Retinal pigment epithelial cell (primary cell): ENCODE results near the gene TC2N.
A peak's percentile ranks its signal among the peaks of the same experiment; 100 is the strongest.

ENCODE experiments used
- DNase-seq: peaks from one replicate; pipeline ENCODE4 v3.0.0-alpha.2; 2010; ENCODE audit warnings: low read depth
- H3K4me3 ChIP-seq: 2 replicates; pipeline ENCODE4 v1.5.1; 2011; ENCODE audit warnings: mild to moderate bottlenecking, low read length, control low read depth, moderate library complexity
- TF ChIP-seq, protein P1 (sequence below): conservative IDR thresholded peaks from 2 replicates; pipeline ENCODE4 v1.5.1; 2011; ENCODE audit warnings: low read depth, low read length, control low read depth, inconsistent platforms

Gene TC2N

GRCh38 chr14:91883753-91884152 lies 16.4 kb upstream of the TC2N start:
- no peak overlapping the region for H3K4me3 ChIP-seq
- DNase-seq = no peak
- TF ChIP-seq, protein P1, sequence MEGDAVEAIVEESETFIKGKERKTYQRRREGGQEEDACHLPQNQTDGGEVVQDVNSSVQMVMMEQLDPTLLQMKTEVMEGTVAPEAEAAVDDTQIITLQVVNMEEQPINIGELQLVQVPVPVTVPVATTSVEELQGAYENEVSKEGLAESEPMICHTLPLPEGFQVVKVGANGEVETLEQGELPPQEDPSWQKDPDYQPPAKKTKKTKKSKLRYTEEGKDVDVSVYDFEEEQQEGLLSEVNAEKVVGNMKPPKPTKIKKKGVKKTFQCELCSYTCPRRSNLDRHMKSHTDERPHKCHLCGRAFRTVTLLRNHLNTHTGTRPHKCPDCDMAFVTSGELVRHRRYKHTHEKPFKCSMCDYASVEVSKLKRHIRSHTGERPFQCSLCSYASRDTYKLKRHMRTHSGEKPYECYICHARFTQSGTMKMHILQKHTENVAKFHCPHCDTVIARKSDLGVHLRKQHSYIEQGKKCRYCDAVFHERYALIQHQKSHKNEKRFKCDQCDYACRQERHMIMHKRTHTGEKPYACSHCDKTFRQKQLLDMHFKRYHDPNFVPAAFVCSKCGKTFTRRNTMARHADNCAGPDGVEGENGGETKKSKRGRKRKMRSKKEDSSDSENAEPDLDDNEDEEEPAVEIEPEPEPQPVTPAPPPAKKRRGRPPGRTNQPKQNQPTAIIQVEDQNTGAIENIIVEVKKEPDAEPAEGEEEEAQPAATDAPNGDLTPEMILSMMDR = no peak

DNA sequence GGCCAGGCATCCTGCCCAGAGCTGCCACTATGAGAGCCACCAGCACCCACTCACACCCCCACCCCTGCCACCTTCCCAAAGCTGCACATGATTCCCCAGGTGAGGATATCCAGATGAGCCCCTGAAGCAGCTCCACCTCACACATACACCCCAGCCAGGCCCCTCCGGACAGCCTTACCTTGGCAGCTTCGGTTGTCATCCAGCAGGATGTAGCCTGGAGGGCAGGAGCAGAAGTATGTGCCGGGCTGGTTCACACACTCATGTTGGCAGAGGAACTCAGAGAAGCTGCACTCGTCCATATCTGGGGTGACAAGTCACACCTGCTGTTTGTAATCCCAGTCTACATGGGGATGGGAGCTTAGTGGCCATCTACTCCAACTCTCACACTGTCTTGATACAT lies 15.4 kb upstream of the TC2N start:
- TF ChIP-seq, protein P1 = no peak
- H3K4me3 ChIP-seq = no peak overlapping the region

GRCh38 chr14:91882369-91882768 lies 15.0 kb upstream of the TC2N start:
- DNase-seq = no peak
- H3K4me3 ChIP-seq = no peak overlapping the region
- TF ChIP-seq, protein P1 = no peak

More for the DNA sequence above, 15.4 kb upstream of the TC2N start:
- DNase-seq = no peak

GRCh38 chr14:91879196-91879595 lies 11.9 kb upstream of the TC2N start:
- DNase-seq = no peak
- TF ChIP-seq, protein P1 = no peak
- H3K4me3 ChIP-seq = no peak overlapping the region

DNA sequence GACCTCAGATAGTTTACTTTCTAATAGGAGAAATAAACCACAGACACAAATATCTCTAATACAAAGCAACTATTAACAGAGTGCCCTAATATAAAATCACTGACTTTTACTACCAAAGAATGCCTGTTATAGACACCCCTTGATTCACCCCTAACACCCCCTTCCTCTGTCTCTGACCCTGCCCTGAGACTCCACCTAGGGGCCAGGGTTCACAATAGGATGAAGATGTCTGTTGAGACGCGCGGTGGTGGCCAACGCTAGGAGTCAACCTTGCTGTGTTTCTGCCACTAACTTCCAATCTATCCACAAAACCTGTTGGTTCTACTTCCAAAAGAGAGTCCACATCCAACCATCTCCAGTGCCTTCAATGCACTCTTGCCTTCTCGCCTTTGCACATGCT lies 10.9 kb upstream of the TC2N start:
- no peak for DNase-seq
- H3K4me3 ChIP-seq = no peak overlapping the region
- TF ChIP-seq, protein P1 = no peak

DNA sequence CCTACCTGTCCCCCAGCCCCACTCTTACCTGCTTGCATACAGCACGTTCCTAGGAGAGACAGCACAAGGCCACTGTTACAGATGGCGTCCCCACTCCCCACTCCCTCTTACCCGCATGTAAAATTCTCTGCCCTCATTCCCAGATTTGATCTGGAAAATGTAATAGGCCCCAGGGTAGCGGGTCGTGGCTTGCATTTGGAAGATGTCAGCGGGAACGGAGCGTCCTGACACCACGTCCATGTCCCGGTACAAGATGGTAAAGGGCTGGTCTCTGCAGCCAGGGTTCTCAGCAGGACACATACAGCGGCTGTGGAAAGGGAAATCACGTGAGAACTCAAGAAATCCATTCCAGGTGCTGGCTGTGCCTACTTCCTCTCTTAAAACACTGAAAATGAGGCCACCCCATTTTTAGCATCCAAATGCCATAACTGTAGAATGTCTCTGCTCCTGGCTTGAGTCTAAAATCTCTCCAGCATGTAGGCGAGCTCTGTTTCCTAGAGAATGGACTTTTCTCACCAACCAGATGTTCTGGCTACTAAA lies 10.1 kb upstream of the TC2N start:
- TF ChIP-seq, protein P1 = no peak
- no peak overlapping the region for H3K4me3 ChIP-seq
- no peak for DNase-seq

DNA sequence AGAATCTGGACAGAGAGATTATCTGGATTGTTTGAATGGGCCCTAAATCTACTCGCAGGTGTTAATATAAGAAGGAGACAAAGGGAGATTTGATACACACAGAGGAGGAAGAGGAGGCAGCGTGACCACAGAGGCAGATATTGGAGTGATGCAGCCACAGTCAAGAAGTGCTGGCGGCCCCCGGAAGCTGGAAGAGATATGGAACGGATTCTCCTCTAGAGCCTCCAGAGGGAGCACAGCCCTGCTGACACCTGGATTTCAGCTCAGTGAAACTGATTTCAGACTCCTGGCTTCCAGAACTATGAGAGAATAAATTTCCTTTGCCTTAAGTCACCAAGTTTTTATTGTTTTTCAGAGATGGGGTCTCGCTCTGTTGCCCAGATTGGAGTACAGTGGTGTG lies 9.2 kb upstream of the TC2N start:
- DNase-seq = no peak
- H3K4me3 ChIP-seq = no peak overlapping the region
- TF ChIP-seq, protein P1 = peak; percentile 5
